Measurements from ENCODE around the gene MKLN1. TPM values are rescaled to one million over a fixed set of nuclear protein-coding genes. Genes with fewer than 3 reads are reported as not detected.

The MKLN1 gene
- polyA plus RNA-seq, 1 donor from 2014 or later: 15.9 TPM

GRCh38 chr7:131525820-131526219 lies 198.1 kb downstream of the MKLN1 start:
- H4K20me1 ChIP-seq (ENCODE audit: insufficient read depth): no peaks in the 10 kb centered on the region
- TF ChIP-seq RAD21 (conservative IDR thresholded peaks at IDR 0.05) (no peak), TAF1 (IDR thresholded peaks at IDR 0.05; ENCODE audit: low read depth) (no peak), POLR2AphosphoS5 (IDR thresholded peaks at IDR 0.05) (no peak), REST (IDR thresholded peaks at IDR 0.05; ENCODE audit: borderline replicate concordance) (no peak), MXI1 (conservative IDR thresholded peaks at IDR 0.05; ENCODE audit: poor library complexity, severe bottlenecking) (no peak), SMC3 (conservative IDR thresholded peaks at IDR 0.05; ENCODE audit: poor library complexity) (no peak), CTCF (IDR thresholded peaks at IDR 0.05; ENCODE audit: poor library complexity, severe bottlenecking) (no peak), EP300 (conservative IDR thresholded peaks at IDR 0.05; ENCODE audit: poor library complexity, severe bottlenecking) (no peak), EZH2 (IDR thresholded peaks at IDR 0.05; ENCODE audit: borderline replicate concordance, insufficient read depth, low read length, poor library complexity, severe bottlenecking) (no peak)
- no peak overlapping the region for H3K9ac ChIP-seq (ENCODE audit: low read length)
- H2AFZ ChIP-seq (ENCODE audit: low read depth, low read length): no peak overlapping the region
- no peaks in the 10 kb centered on the region for H3K79me2 ChIP-seq (replicated peaks; ENCODE audit: insufficient read depth, low read length)
- no peaks in the 10 kb centered on the region for H3K36me3 ChIP-seq (ENCODE audit: insufficient read depth, low read length)
- H3F3A ChIP-seq (ENCODE audit: insufficient read depth, low read length, poor library complexity, severe bottlenecking): no peaks in the 10 kb centered on the region
- no peak overlapping the region for H3K27ac ChIP-seq (ENCODE audit: low read length)
- no peaks in the 10 kb centered on the region for H3K9me3 ChIP-seq (ENCODE audit: low read length)
- no peaks in the 10 kb centered on the region for H3K9me2 ChIP-seq (ENCODE audit: insufficient read depth, low read length)
- no peaks in the 10 kb centered on the region for H3K27me3 ChIP-seq (ENCODE audit: insufficient read depth, low read depth, low read length)
- no peak overlapping the region for H3K4me3 ChIP-seq (ENCODE audit: low read length)
- H3K4me2 ChIP-seq (ENCODE audit: low read length): no peak overlapping the region

GRCh38 chr7:131527456-131527855 lies 199.8 kb downstream of the MKLN1 start:
- H3F3A ChIP-seq (ENCODE audit: insufficient read depth, low read length, poor library complexity, severe bottlenecking): no peaks in the 10 kb centered on the region
- no peak overlapping the region for H3K4me2 ChIP-seq (ENCODE audit: low read length)
- H3K36me3 ChIP-seq (ENCODE audit: insufficient read depth, low read length): no peaks in the 10 kb centered on the region
- TF ChIP-seq POLR2AphosphoS5 (IDR thresholded peaks at IDR 0.05): no peak
- H3K9ac ChIP-seq (ENCODE audit: low read length): no peak overlapping the region
- H3K4me3 ChIP-seq (ENCODE audit: low read length): no peak overlapping the region
- H3K79me2 ChIP-seq (replicated peaks; ENCODE audit: insufficient read depth, low read length): no peaks in the 10 kb centered on the region
- no peaks in the 10 kb centered on the region for H4K20me1 ChIP-seq (ENCODE audit: insufficient read depth)
- H3K9me3 ChIP-seq (ENCODE audit: low read length): no peaks in the 10 kb centered on the region
- H3K9me2 ChIP-seq (ENCODE audit: insufficient read depth, low read length): no peaks in the 10 kb centered on the region
- no peaks in the 10 kb centered on the region for H3K27me3 ChIP-seq (ENCODE audit: insufficient read depth, low read depth, low read length)
- H2AFZ ChIP-seq (ENCODE audit: low read depth, low read length): no peak overlapping the region
- no peak overlapping the region for H3K27ac ChIP-seq (ENCODE audit: low read length)

- no peak overlapping the region for H3K27ac ChIP-seq (ENCODE audit: low read length)
- H3K27me3 ChIP-seq (ENCODE audit: insufficient read depth, low read depth, low read length): no peaks in the 10 kb centered on the region
- H2AFZ ChIP-seq (ENCODE audit: low read depth, low read length): no peak overlapping the region
- H3K4me3 ChIP-seq (ENCODE audit: low read length): no peak overlapping the region
- no peak overlapping the region for H3K4me2 ChIP-seq (ENCODE audit: low read length)
- no peaks in the 10 kb centered on the region for H3K79me2 ChIP-seq (replicated peaks; ENCODE audit: insufficient read depth, low read length)
- TF ChIP-seq TAF1 (IDR thresholded peaks at IDR 0.05; ENCODE audit: low read depth): no peak
- TF ChIP-seq REST (IDR thresholded peaks at IDR 0.05; ENCODE audit: borderline replicate concordance): no peak
- no peak for TF ChIP-seq EP300 (conservative IDR thresholded peaks at IDR 0.05; ENCODE audit: poor library complexity, severe bottlenecking)
- TF ChIP-seq POLR2AphosphoS5 (IDR thresholded peaks at IDR 0.05): no peak
- TF ChIP-seq SMC3 (conservative IDR thresholded peaks at IDR 0.05; ENCODE audit: poor library complexity): no peak
- TF ChIP-seq MXI1 (conservative IDR thresholded peaks at IDR 0.05; ENCODE audit: poor library complexity, severe bottlenecking): no peak
- TF ChIP-seq EZH2 (IDR thresholded peaks at IDR 0.05; ENCODE audit: borderline replicate concordance, insufficient read depth, low read length, poor library complexity, severe bottlenecking): no peak
- TF ChIP-seq RAD21 (conservative IDR thresholded peaks at IDR 0.05): no peak
- TF ChIP-seq CTCF (IDR thresholded peaks at IDR 0.05; ENCODE audit: poor library complexity, severe bottlenecking): no peak
- H3K9ac ChIP-seq (ENCODE audit: low read length): no peak overlapping the region
- H3K9me2 ChIP-seq (ENCODE audit: insufficient read depth, low read length): no peaks in the 10 kb centered on the region
- H3K36me3 ChIP-seq (ENCODE audit: insufficient read depth, low read length): no peaks in the 10 kb centered on the region
- H4K20me1 ChIP-seq (ENCODE audit: insufficient read depth): no peaks in the 10 kb centered on the region
- H3F3A ChIP-seq (ENCODE audit: insufficient read depth, low read length, poor library complexity, severe bottlenecking): no peaks in the 10 kb centered on the region
- H3K9me3 ChIP-seq (ENCODE audit: low read length): no peaks in the 10 kb centered on the region
Measured at GRCh38 chr7:131529179-131529578, 201.5 kb downstream of the MKLN1 start.
